Measurements from ENCODE around the gene PLK5. TPM values are rescaled to one million over a fixed set of nuclear protein-coding genes. Genes with fewer than 3 reads are reported as not detected.

PLK5 gene
- total RNA-seq (2014; rRNA removed; shearing (Covaris generic)): 0.23 and 1.2 TPM in 2 replicates
- 0.97 and 1.4 TPM in 2 replicates for polyA plus RNA-seq (2016; fragmentation: Nextera tagmentation; extraction: Ambion mirVana)
- long read RNA-seq: 0 reads

DNA sequence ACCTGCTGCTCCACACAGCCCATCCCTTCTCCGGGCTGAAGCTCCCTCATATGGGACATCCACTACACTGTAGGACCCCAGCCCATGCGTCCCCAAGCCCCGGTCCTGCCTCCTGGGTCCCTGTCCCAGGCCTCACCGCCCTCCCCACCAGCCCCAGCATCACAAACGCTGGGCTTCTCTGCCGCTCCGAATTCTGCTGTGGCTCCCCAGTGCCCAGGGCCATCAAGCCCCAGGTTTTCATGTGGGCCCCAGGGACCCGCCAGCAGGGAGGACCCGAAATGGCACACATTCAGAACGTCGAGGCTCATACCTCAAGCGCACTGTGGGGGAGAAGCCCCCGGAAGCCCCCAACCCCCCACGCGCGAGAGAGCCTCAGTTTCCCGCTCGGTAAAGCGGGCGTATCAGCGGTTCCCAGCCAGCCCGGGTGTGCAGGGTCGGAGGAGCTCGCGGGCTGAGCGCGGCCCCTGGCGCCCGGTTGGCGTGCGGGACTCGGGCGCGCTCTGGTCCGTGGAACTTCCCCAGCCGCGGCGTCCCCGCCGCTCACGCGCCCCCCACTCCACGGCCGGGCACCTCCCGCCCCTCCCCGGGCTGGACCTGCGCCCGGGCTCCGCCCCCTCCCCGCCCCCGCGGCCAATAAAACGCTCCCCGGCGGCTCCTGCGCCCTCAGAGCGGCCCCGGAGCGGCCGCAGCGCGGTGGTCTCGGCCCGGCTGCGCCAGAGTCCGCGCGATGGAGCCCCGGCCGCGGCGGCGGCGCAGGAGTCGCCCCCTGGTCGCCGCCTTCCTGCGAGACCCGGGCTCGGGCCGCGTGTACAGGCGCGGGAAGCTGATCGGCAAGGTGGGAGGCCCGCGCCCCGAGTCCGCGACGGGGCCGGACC lies at the start of gene PLK5:
Gene PLK5 (plus strand): TSS at position 666 of the 875 bp plus-strand sequence. CDS start 2,920 bp downstream, outside the sequence.
- H4K20me1 ChIP-seq (replicated peaks; ENCODE audit: insufficient read depth): no peaks in the 10 kb centered on the region; the same call in 1 of the 2 replicates
- H3K9me2 ChIP-seq (ENCODE audit: insufficient read depth): no peaks in the 10 kb centered on the region
- ATAC-seq (peak; percentile 66), DNase-seq (ENCODE audit: low spot score) (peak; percentile 66)
- Mint-ChIP-seq H3K27me3 (ENCODE audit: insufficient read depth, low read depth, poor library complexity) (peaks cover 47% of the 10 kb centered on the region), H3K36me3 (ENCODE audit: low read depth) (peaks cover 4% of the 10 kb centered on the region; the same call in 1 of the 3 replicates), H3K27ac (no peak within 1 kb of the TSS), H3K4me1 (peaks cover 6% of the 10 kb centered on the region; the same call in 2 of the 3 replicates), H3K9me3 (peaks cover 3% of the 10 kb centered on the region; the same call in 2 of the 3 replicates), H3K4me3 (peak within 1 kb of the TSS; percentile 70)
- H3K27me3 ChIP-seq (ENCODE audit: insufficient read depth): peaks cover 27% of the 10 kb centered on the region
- no peaks in the 10 kb centered on the region for H3K79me2 ChIP-seq (replicated peaks; ENCODE audit: insufficient read depth)
- H3K4me2 ChIP-seq: peak within 1 kb of the TSS; percentile 71
- peak; percentile 66 for TF ChIP-seq POLR2AphosphoS5 (IDR thresholded peaks at IDR 0.05; ENCODE audit: low read depth)
- TF ChIP-seq, protein P1, sequence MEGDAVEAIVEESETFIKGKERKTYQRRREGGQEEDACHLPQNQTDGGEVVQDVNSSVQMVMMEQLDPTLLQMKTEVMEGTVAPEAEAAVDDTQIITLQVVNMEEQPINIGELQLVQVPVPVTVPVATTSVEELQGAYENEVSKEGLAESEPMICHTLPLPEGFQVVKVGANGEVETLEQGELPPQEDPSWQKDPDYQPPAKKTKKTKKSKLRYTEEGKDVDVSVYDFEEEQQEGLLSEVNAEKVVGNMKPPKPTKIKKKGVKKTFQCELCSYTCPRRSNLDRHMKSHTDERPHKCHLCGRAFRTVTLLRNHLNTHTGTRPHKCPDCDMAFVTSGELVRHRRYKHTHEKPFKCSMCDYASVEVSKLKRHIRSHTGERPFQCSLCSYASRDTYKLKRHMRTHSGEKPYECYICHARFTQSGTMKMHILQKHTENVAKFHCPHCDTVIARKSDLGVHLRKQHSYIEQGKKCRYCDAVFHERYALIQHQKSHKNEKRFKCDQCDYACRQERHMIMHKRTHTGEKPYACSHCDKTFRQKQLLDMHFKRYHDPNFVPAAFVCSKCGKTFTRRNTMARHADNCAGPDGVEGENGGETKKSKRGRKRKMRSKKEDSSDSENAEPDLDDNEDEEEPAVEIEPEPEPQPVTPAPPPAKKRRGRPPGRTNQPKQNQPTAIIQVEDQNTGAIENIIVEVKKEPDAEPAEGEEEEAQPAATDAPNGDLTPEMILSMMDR (conservative IDR thresholded peaks at IDR 0.05; ENCODE audit: low read depth in 2 of 2): no peak
- H3K4me1 ChIP-seq (ENCODE audit: insufficient read depth): no peaks in the 10 kb centered on the region
- H3K27ac ChIP-seq (ENCODE audit: low read depth): no peak within 1 kb of the TSS
- no peak within 1 kb of the TSS for H2AFZ ChIP-seq
- no peaks in the 10 kb centered on the region for H3K36me3 ChIP-seq (ENCODE audit: insufficient read depth)
- 0 out of 2 replicates have a peak, but pooled peaks cover 4% of the 10 kb centered on the region for H3F3A ChIP-seq (replicated peaks; ENCODE audit: low read depth)
- H3K4me3 ChIP-seq: peak within 1 kb of the TSS; percentile 52

GRCh38 chr19:1474765-1475351 lies 49.0 kb upstream of the PLK5 start:
- no peak overlapping the region for H2AFZ ChIP-seq
- no peak overlapping the region for H3K4me2 ChIP-seq
- Mint-ChIP-seq H3K36me3 (ENCODE audit: low read depth) (peaks cover 6% of the 10 kb centered on the region; the same call in 2 of the 3 replicates), H3K27me3 (ENCODE audit: insufficient read depth, low read depth, poor library complexity) (peaks cover 37% of the 10 kb centered on the region), H3K4me1 (peaks cover 10% of the 10 kb centered on the region; the same call in 2 of the 3 replicates), H3K4me3 (no peak overlapping the region), H3K9me3 (0 out of 3 replicates have a peak, but pooled peaks cover 3% of the 10 kb centered on the region), H3K27ac (no peak overlapping the region)
- 0 out of 2 replicates have a peak, but pooled peaks cover 5% of the 10 kb centered on the region for H3K36me3 ChIP-seq (ENCODE audit: insufficient read depth)
- ATAC-seq (no peak), DNase-seq (ENCODE audit: low spot score) (no peak)
- TF ChIP-seq, protein P1 (conservative IDR thresholded peaks at IDR 0.05; ENCODE audit: low read depth in 2 of 2): peak in 1 of 2 experiments; percentile 20; a peak in 1 of 4 replicates
- no peak for TF ChIP-seq STAT1 (IDR thresholded peaks at IDR 0.05; ENCODE audit: unreplicated experiment)
- H3K4me1 ChIP-seq (ENCODE audit: insufficient read depth): peaks cover 10% of the 10 kb centered on the region; the same call in 1 of the 2 replicates
- peaks cover 30% of the 10 kb centered on the region for H4K20me1 ChIP-seq (replicated peaks; ENCODE audit: insufficient read depth)
- no peak overlapping the region for H3K27ac ChIP-seq (ENCODE audit: low read depth)
- peaks cover 35% of the 10 kb centered on the region for H3K27me3 ChIP-seq (ENCODE audit: insufficient read depth)
- peaks cover 25% of the 10 kb centered on the region for H3F3A ChIP-seq (replicated peaks; ENCODE audit: low read depth)
- no peak overlapping the region for H3K4me3 ChIP-seq
- no peaks in the 10 kb centered on the region for H3K9me2 ChIP-seq (ENCODE audit: insufficient read depth)
- peaks cover 19% of the 10 kb centered on the region for H3K79me2 ChIP-seq (replicated peaks; ENCODE audit: insufficient read depth)

Data from GM23338 (cell line).